ENCODE data around the gene KIAA1755. TPM values are rescaled to one million over a fixed set of nuclear protein-coding genes. Genes with fewer than 3 reads are reported as not detected.

The KIAA1755 gene
- polyA plus RNA-seq, 1 donor from 2014 or later = not detected

DNA sequence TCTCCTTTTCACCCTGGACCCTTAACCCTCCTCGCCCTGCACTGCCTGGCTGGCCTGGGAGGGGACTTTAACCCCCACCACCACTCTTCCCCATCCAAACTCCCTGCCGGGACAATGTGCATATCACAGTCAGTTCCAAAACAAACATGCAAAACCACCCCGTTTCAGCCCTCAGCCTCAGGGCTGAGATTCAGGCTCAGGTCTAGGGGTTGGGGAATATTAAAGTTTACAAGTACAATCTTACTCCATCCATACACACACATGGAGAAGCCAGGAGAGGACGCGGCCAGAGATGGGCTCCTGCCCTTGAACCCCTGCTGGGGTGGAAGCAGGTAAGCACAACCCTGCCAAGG lies 534 bp downstream of the KIAA1755 start:
- no peaks in the 10 kb centered on the region for H3K9me2 ChIP-seq (ENCODE audit: insufficient read depth, low read length)
- TF ChIP-seq, protein P1, sequence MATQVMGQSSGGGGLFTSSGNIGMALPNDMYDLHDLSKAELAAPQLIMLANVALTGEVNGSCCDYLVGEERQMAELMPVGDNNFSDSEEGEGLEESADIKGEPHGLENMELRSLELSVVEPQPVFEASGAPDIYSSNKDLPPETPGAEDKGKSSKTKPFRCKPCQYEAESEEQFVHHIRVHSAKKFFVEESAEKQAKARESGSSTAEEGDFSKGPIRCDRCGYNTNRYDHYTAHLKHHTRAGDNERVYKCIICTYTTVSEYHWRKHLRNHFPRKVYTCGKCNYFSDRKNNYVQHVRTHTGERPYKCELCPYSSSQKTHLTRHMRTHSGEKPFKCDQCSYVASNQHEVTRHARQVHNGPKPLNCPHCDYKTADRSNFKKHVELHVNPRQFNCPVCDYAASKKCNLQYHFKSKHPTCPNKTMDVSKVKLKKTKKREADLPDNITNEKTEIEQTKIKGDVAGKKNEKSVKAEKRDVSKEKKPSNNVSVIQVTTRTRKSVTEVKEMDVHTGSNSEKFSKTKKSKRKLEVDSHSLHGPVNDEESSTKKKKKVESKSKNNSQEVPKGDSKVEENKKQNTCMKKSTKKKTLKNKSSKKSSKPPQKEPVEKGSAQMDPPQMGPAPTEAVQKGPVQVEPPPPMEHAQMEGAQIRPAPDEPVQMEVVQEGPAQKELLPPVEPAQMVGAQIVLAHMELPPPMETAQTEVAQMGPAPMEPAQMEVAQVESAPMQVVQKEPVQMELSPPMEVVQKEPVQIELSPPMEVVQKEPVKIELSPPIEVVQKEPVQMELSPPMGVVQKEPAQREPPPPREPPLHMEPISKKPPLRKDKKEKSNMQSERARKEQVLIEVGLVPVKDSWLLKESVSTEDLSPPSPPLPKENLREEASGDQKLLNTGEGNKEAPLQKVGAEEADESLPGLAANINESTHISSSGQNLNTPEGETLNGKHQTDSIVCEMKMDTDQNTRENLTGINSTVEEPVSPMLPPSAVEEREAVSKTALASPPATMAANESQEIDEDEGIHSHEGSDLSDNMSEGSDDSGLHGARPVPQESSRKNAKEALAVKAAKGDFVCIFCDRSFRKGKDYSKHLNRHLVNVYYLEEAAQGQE (IDR thresholded peaks at IDR 0.05; ENCODE audit: borderline replicate concordance) = no peak
- TF ChIP-seq MXI1 (conservative IDR thresholded peaks at IDR 0.05; ENCODE audit: poor library complexity, severe bottlenecking) (no peak), EZH2 (IDR thresholded peaks at IDR 0.05; ENCODE audit: borderline replicate concordance, insufficient read depth, low read length, poor library complexity, severe bottlenecking) (no peak), TAF1 (IDR thresholded peaks at IDR 0.05; ENCODE audit: low read depth) (no peak), RAD21 (conservative IDR thresholded peaks at IDR 0.05) (no peak), EP300 (conservative IDR thresholded peaks at IDR 0.05; ENCODE audit: poor library complexity, severe bottlenecking) (no peak), POLR2AphosphoS5 (IDR thresholded peaks at IDR 0.05) (no peak), CTCF (IDR thresholded peaks at IDR 0.05; ENCODE audit: poor library complexity, severe bottlenecking) (no peak), SMC3 (conservative IDR thresholded peaks at IDR 0.05; ENCODE audit: poor library complexity) (no peak)
- no peaks in the 10 kb centered on the region for H3K79me2 ChIP-seq (replicated peaks; ENCODE audit: insufficient read depth, low read length)
- H3K4me2 ChIP-seq (ENCODE audit: low read length) = no peak overlapping the region
- H3K36me3 ChIP-seq (ENCODE audit: insufficient read depth, low read length) = no peaks in the 10 kb centered on the region
- H3K4me3 ChIP-seq (ENCODE audit: low read length) = no peak overlapping the region
- H3K27me3 ChIP-seq (ENCODE audit: insufficient read depth, low read depth, low read length) = peaks cover 5% of the 10 kb centered on the region
- no peaks in the 10 kb centered on the region for H4K20me1 ChIP-seq (ENCODE audit: insufficient read depth)
- H3K9ac ChIP-seq (ENCODE audit: low read length) = no peak overlapping the region
- no peak overlapping the region for H2AFZ ChIP-seq (ENCODE audit: low read depth, low read length)
- H3K27ac ChIP-seq (ENCODE audit: low read length) = no peak overlapping the region
- H3K9me3 ChIP-seq (ENCODE audit: low read length) = no peaks in the 10 kb centered on the region
- H3F3A ChIP-seq (ENCODE audit: insufficient read depth, low read length, poor library complexity, severe bottlenecking) = no peaks in the 10 kb centered on the region

DNA sequence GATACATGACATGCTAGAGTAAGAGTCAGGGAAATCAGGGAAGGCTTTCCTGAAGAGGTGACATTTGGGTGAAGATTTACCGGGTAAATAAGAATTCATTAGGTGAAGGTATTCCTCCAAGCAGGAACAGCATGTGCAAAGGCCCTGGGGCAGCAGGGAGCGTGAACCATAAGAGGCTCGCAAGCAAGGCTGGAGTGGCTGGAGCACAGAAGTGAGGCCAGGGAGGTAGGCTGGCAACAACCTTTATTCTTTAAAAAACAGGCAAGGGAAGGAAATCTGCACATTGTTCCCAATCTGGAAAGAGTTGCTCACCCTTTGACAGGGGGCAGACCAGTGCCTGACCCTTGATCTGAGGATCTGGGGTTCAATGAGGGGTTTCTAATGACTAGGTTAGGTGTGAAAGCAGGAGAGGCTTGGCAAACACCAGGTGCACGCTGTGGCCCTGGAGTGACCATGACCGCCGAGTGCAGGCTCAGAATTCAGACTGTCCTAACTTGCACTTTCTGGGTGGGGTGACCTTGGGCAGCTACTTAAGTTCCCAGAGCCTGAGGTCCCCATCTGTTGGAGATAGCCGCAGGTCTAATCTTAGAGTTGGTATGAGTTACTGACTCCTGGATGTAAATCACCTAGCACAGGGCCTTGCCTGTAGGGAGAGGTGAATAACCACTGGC lies 1.9 kb downstream of the KIAA1755 start:
- H3K9me2 ChIP-seq (ENCODE audit: insufficient read depth, low read length) = no peaks in the 10 kb centered on the region
- no peaks in the 10 kb centered on the region for H4K20me1 ChIP-seq (ENCODE audit: insufficient read depth)
- H3K36me3 ChIP-seq (ENCODE audit: insufficient read depth, low read length) = no peaks in the 10 kb centered on the region
- H3F3A ChIP-seq (ENCODE audit: insufficient read depth, low read length, poor library complexity, severe bottlenecking) = no peaks in the 10 kb centered on the region
- H3K4me3 ChIP-seq (ENCODE audit: low read length) = no peak overlapping the region
- H3K27me3 ChIP-seq (ENCODE audit: insufficient read depth, low read depth, low read length) = peaks cover 5% of the 10 kb centered on the region
- no peak overlapping the region for H3K4me2 ChIP-seq (ENCODE audit: low read length)
- H3K9me3 ChIP-seq (ENCODE audit: low read length) = no peaks in the 10 kb centered on the region
- no peak overlapping the region for H3K27ac ChIP-seq (ENCODE audit: low read length)
- no peaks in the 10 kb centered on the region for H3K79me2 ChIP-seq (replicated peaks; ENCODE audit: insufficient read depth, low read length)
- no peak overlapping the region for H2AFZ ChIP-seq (ENCODE audit: low read depth, low read length)
- TF ChIP-seq EP300 (conservative IDR thresholded peaks at IDR 0.05; ENCODE audit: poor library complexity, severe bottlenecking) (no peak), EZH2 (IDR thresholded peaks at IDR 0.05; ENCODE audit: borderline replicate concordance, insufficient read depth, low read length, poor library complexity, severe bottlenecking) (no peak), SMC3 (conservative IDR thresholded peaks at IDR 0.05; ENCODE audit: poor library complexity) (no peak), CTCF (IDR thresholded peaks at IDR 0.05; ENCODE audit: poor library complexity, severe bottlenecking) (no peak), MXI1 (conservative IDR thresholded peaks at IDR 0.05; ENCODE audit: poor library complexity, severe bottlenecking) (no peak), TAF1 (IDR thresholded peaks at IDR 0.05; ENCODE audit: low read depth) (no peak), POLR2AphosphoS5 (IDR thresholded peaks at IDR 0.05) (no peak), RAD21 (conservative IDR thresholded peaks at IDR 0.05) (no peak)
- TF ChIP-seq, protein P1 (IDR thresholded peaks at IDR 0.05; ENCODE audit: borderline replicate concordance) = no peak
- H3K9ac ChIP-seq (ENCODE audit: low read length) = no peak overlapping the region

All from neural cell (in vitro differentiated cells).